IPS-20b (cell line): ENCODE data around the gene VPS8.

Experiments
- H3K27ac ChIP-seq: one replicate; pipeline ENCODE4 v1.5.1; 2013; ENCODE audit warnings: low read length
- H3K27me3 ChIP-seq: 2 replicates; pipeline ENCODE4 v1.6.1; 2013; ENCODE audit warnings: mild to moderate bottlenecking, low read length, inconsistent platforms; ENCODE audit not compliant: insufficient read depth
- H3K36me3 ChIP-seq: 2 replicates; pipeline ENCODE4 v1.6.1; 2013; ENCODE audit warnings: low read depth, mild to moderate bottlenecking, inconsistent platforms, low read length, moderate library complexity; ENCODE audit not compliant: insufficient read depth
- H3K4me1 ChIP-seq: 2 replicates; pipeline ENCODE4 v1.6.1; 2013; ENCODE audit warnings: mild to moderate bottlenecking, control low read depth, inconsistent platforms, low read length, moderate library complexity; ENCODE audit not compliant: insufficient read depth
- H3K4me3 ChIP-seq: 2 replicates; pipeline ENCODE4 v1.5.1; 2013; ENCODE audit warnings: mild to moderate bottlenecking, low read length, inconsistent platforms
- H3K9ac ChIP-seq: 2 replicates; pipeline ENCODE4 v1.6.1; 2013; ENCODE audit warnings: low read depth, mild to moderate bottlenecking, inconsistent platforms, low read length, moderate library complexity
- H3K9me3 ChIP-seq: 2 replicates; pipeline ENCODE4 v1.6.1; 2013; ENCODE audit warnings: mild to moderate bottlenecking, low read depth, low read length, inconsistent platforms; ENCODE audit not compliant: insufficient read depth

Gene VPS8

GRCh38 chr3:184773283-184774186 is 38.4 kb upstream of the VPS8 start:
- no peak overlapping the region for H3K4me3 ChIP-seq
- H3K9me3 ChIP-seq = no peaks in the 10 kb centered on the region
- H3K27me3 ChIP-seq = 0 out of 2 replicates have a peak, but pooled peaks cover 6% of the 10 kb centered on the region
- no peak overlapping the region for H3K27ac ChIP-seq
- H3K36me3 ChIP-seq = no peaks in the 10 kb centered on the region
- H3K4me1 ChIP-seq = no peaks in the 10 kb centered on the region; the same call in 1 of the 2 replicates
- H3K9ac ChIP-seq = no peak overlapping the region

- H3K27me3 ChIP-seq = 0 out of 2 replicates have a peak, but pooled peaks cover 10% of the 10 kb centered on the region
Observed at GRCh38 chr3:184776916-184777315, 35.0 kb upstream of the VPS8 start.

GRCh38 chr3:184777566-184778356 is 34.2 kb upstream of the VPS8 start:
- Histone ChIP-seq H3K4me1 (no peaks in the 10 kb centered on the region), H3K27me3 (0 out of 2 replicates have a peak, but pooled peaks cover 10% of the 10 kb centered on the region), H3K9ac (no peak overlapping the region), H3K36me3 (no peaks in the 10 kb centered on the region), H3K9me3 (no peaks in the 10 kb centered on the region), H3K4me3 (no peak overlapping the region), H3K27ac (no peak overlapping the region)

More at GRCh38 chr3:184776916-184777315, 35.0 kb upstream of the VPS8 start:
- Histone ChIP-seq H3K36me3 (no peaks in the 10 kb centered on the region), H3K4me1 (no peaks in the 10 kb centered on the region), H3K9me3 (no peaks in the 10 kb centered on the region), H3K27ac (no peak overlapping the region), H3K4me3 (no peak overlapping the region), H3K9ac (no peak overlapping the region)

GRCh38 chr3:184778426-184779332 is 33.3 kb upstream of the VPS8 start:
- no peak overlapping the region for H3K4me3 ChIP-seq
- no peaks in the 10 kb centered on the region for H3K4me1 ChIP-seq
- no peaks in the 10 kb centered on the region for H3K36me3 ChIP-seq
- 0 out of 2 replicates have a peak, but pooled peaks cover 10% of the 10 kb centered on the region for H3K27me3 ChIP-seq
- H3K9me3 ChIP-seq = no peaks in the 10 kb centered on the region
- no peak overlapping the region for H3K27ac ChIP-seq
- no peak overlapping the region for H3K9ac ChIP-seq

- no peaks in the 10 kb centered on the region for H3K36me3 ChIP-seq
Observed at GRCh38 chr3:184780981-184781515, 30.9 kb upstream of the VPS8 start.

GRCh38 chr3:184781801-184782200 is 30.2 kb upstream of the VPS8 start:
- 0 out of 2 replicates have a peak, but pooled peaks cover 10% of the 10 kb centered on the region for H3K27me3 ChIP-seq
- H3K4me1 ChIP-seq = no peaks in the 10 kb centered on the region
- no peak overlapping the region for H3K9ac ChIP-seq
- H3K27ac ChIP-seq = no peak overlapping the region
- no peak overlapping the region for H3K4me3 ChIP-seq
- no peaks in the 10 kb centered on the region for H3K36me3 ChIP-seq
- H3K9me3 ChIP-seq = no peaks in the 10 kb centered on the region

More at GRCh38 chr3:184780981-184781515, 30.9 kb upstream of the VPS8 start:
- no peaks in the 10 kb centered on the region for H3K4me1 ChIP-seq
- 0 out of 2 replicates have a peak, but pooled peaks cover 10% of the 10 kb centered on the region for H3K27me3 ChIP-seq
- H3K9me3 ChIP-seq = no peaks in the 10 kb centered on the region
- H3K9ac ChIP-seq = no peak overlapping the region
- H3K4me3 ChIP-seq = no peak overlapping the region
- no peak overlapping the region for H3K27ac ChIP-seq

GRCh38 chr3:184783319-184783718 is 28.6 kb upstream of the VPS8 start:
- H3K9ac ChIP-seq = no peak overlapping the region
- H3K4me3 ChIP-seq = no peak overlapping the region
- H3K9me3 ChIP-seq = no peaks in the 10 kb centered on the region
- H3K27me3 ChIP-seq = 0 out of 2 replicates have a peak, but pooled peaks cover 10% of the 10 kb centered on the region
- no peaks in the 10 kb centered on the region for H3K36me3 ChIP-seq
- no peak overlapping the region for H3K27ac ChIP-seq
- H3K4me1 ChIP-seq = no peaks in the 10 kb centered on the region

GRCh38 chr3:184784731-184785500 is 27.1 kb upstream of the VPS8 start:
- Histone ChIP-seq H3K27ac (no peak overlapping the region), H3K36me3 (no peaks in the 10 kb centered on the region), H3K9ac (no peak overlapping the region), H3K4me1 (no peaks in the 10 kb centered on the region), H3K4me3 (no peak overlapping the region), H3K9me3 (no peaks in the 10 kb centered on the region), H3K27me3 (no peaks in the 10 kb centered on the region)

- H3K9me3 ChIP-seq = no peaks in the 10 kb centered on the region
- no peaks in the 10 kb centered on the region for H3K36me3 ChIP-seq
- H3K9ac ChIP-seq = no peak overlapping the region
- no peak overlapping the region for H3K27ac ChIP-seq
- no peak overlapping the region for H3K4me3 ChIP-seq
- H3K27me3 ChIP-seq = no peaks in the 10 kb centered on the region
- no peaks in the 10 kb centered on the region for H3K4me1 ChIP-seq
Observed at GRCh38 chr3:184785890-184786279, 26.1 kb upstream of the VPS8 start.

- Histone ChIP-seq H3K4me1 (no peaks in the 10 kb centered on the region), H3K9me3 (no peaks in the 10 kb centered on the region), H3K4me3 (no peak overlapping the region), H3K27ac (no peak overlapping the region), H3K27me3 (no peaks in the 10 kb centered on the region), H3K9ac (no peak overlapping the region), H3K36me3 (no peaks in the 10 kb centered on the region)
Observed at GRCh38 chr3:184786280-184786941, 25.6 kb upstream of the VPS8 start.
